ENCODE data around the gene CHRNA9. TPM values are rescaled to one million over a fixed set of nuclear protein-coding genes. Genes with fewer than 3 reads are reported as not detected.

Gene CHRNA9
- total RNA-seq, 1 experiment from 2014 or later, result 1.2 TPM

DNA sequence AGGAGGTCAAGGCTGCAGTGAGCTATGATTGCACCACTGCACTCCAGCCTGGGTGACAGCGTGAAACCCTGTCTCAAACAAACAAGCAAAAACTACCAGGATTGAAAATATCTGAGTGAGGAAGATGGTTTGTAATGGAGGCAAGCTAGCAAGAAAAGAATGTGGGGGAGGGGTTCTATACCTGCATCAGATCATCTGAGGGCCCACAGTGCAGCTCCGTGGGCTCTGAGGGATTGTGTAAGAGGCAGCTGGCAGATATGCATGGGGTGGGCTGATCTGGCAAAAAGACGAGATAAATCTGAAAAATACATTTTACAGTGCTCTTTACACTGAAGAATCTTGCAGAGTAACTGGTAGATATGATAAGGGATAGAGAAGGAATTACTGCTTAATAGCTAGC, 28.9 kb upstream of the CHRNA9 start:
- ATAC-seq, result no peak
- peaks cover 11% of the 10 kb centered on the region for H3K36me3 Mint-ChIP-seq
- H3K4me3 Mint-ChIP-seq, result no peak overlapping the region
- peak overlapping the region; percentile 50; the same call in 1 of the 2 replicates for H3K27ac Mint-ChIP-seq
- ChIA-PET CTCF (interaction anchor here (0.6 to 5.1 kb wide), 3 partner anchors 11 to 20 kb away, joined by 3 to 32 read pairs (median 4); no protein-coding TSS in a partner anchor), POLR2A (no interaction called here)
- peaks cover 6% of the 10 kb centered on the region; the same call in 1 of the 2 replicates for H3K27me3 Mint-ChIP-seq (ENCODE audit: low read depth)
- H3K4me1 Mint-ChIP-seq, result peaks cover 50% of the 10 kb centered on the region
- TF ChIP-seq, protein P1, sequence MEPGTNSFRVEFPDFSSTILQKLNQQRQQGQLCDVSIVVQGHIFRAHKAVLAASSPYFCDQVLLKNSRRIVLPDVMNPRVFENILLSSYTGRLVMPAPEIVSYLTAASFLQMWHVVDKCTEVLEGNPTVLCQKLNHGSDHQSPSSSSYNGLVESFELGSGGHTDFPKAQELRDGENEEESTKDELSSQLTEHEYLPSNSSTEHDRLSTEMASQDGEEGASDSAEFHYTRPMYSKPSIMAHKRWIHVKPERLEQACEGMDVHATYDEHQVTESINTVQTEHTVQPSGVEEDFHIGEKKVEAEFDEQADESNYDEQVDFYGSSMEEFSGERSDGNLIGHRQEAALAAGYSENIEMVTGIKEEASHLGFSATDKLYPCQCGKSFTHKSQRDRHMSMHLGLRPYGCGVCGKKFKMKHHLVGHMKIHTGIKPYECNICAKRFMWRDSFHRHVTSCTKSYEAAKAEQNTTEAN (CRISPR knock-in tag; IDR thresholded peaks at IDR 0.05), result no peak
- no peak for TF ChIP-seq CREB1 (CRISPR knock-in tag; IDR thresholded peaks at IDR 0.05)
- no peak for TF ChIP-seq MYBL2 (CRISPR knock-in tag; IDR thresholded peaks at IDR 0.05)
- TF ChIP-seq, protein P2, sequence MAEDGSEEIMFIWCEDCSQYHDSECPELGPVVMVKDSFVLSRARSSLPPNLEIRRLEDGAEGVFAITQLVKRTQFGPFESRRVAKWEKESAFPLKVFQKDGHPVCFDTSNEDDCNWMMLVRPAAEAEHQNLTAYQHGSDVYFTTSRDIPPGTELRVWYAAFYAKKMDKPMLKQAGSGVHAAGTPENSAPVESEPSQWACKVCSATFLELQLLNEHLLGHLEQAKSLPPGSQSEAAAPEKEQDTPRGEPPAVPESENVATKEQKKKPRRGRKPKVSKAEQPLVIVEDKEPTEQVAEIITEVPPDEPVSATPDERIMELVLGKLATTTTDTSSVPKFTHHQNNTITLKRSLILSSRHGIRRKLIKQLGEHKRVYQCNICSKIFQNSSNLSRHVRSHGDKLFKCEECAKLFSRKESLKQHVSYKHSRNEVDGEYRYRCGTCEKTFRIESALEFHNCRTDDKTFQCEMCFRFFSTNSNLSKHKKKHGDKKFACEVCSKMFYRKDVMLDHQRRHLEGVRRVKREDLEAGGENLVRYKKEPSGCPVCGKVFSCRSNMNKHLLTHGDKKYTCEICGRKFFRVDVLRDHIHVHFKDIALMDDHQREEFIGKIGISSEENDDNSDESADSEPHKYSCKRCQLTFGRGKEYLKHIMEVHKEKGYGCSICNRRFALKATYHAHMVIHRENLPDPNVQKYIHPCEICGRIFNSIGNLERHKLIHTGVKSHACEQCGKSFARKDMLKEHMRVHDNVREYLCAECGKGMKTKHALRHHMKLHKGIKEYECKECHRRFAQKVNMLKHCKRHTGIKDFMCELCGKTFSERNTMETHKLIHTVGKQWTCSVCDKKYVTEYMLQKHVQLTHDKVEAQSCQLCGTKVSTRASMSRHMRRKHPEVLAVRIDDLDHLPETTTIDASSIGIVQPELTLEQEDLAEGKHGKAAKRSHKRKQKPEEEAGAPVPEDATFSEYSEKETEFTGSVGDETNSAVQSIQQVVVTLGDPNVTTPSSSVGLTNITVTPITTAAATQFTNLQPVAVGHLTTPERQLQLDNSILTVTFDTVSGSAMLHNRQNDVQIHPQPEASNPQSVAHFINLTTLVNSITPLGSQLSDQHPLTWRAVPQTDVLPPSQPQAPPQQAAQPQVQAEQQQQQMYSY (CRISPR knock-in tag; IDR thresholded peaks at IDR 0.05), result no peak
- no peak for TF ChIP-seq ZNF263 (CRISPR knock-in tag; IDR thresholded peaks at IDR 0.05; ENCODE audit: low read depth)
- DNase-seq (ENCODE audit: low spot score), result no peak
- peaks cover 17% of the 10 kb centered on the region for H3K9me3 Mint-ChIP-seq

DNA sequence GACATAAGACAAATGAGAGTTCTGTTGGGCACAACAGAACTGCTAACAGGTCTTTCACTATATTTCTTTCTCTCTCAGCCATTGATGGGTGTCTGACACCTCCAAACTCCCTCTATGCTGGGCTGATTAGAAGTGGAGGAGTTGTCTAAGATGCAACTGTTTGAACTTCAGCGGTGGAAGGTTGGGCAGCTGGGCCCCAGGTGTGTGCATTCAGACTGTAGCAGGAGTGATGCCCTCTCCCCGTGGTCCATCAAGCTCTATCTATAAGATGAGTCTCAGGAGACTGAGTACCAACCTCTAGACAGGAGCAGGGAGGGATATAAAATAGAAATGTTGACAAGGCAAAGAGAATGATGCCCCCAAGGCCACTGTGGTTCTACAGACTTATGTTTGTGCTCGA, 28.2 kb upstream of the CHRNA9 start:
- Mint-ChIP-seq H3K4me1 (peaks cover 54% of the 10 kb centered on the region), H3K9me3 (peaks cover 17% of the 10 kb centered on the region), H3K27me3 (ENCODE audit: low read depth) (peaks cover 6% of the 10 kb centered on the region; the same call in 1 of the 2 replicates), H3K4me3 (no peak overlapping the region), H3K27ac (no peak overlapping the region), H3K36me3 (peaks cover 11% of the 10 kb centered on the region)
- CTCF ChIA-PET, result interaction anchor here (0.5 to 5.1 kb wide), 5 partner anchors 10 to 368 kb away, joined by 3 to 32 read pairs (median 6); no protein-coding TSS in a partner anchor
- no peak for ATAC-seq
- TF ChIP-seq IRF2 (CRISPR knock-in tag; IDR thresholded peaks at IDR 0.05; ENCODE audit: borderline replicate concordance, low read depth), result no peak
- no peak for TF ChIP-seq NR1H2 (CRISPR knock-in tag; IDR thresholded peaks at IDR 0.05)
- TF ChIP-seq TP53 (CRISPR knock-in tag; IDR thresholded peaks at IDR 0.05), result no peak
- TF ChIP-seq, protein P3, sequence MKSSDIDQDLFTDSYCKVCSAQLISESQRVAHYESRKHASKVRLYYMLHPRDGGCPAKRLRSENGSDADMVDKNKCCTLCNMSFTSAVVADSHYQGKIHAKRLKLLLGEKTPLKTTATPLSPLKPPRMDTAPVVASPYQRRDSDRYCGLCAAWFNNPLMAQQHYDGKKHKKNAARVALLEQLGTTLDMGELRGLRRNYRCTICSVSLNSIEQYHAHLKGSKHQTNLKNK (CRISPR knock-in tag; IDR thresholded peaks at IDR 0.05), result no peak
- TF ChIP-seq, protein P4, sequence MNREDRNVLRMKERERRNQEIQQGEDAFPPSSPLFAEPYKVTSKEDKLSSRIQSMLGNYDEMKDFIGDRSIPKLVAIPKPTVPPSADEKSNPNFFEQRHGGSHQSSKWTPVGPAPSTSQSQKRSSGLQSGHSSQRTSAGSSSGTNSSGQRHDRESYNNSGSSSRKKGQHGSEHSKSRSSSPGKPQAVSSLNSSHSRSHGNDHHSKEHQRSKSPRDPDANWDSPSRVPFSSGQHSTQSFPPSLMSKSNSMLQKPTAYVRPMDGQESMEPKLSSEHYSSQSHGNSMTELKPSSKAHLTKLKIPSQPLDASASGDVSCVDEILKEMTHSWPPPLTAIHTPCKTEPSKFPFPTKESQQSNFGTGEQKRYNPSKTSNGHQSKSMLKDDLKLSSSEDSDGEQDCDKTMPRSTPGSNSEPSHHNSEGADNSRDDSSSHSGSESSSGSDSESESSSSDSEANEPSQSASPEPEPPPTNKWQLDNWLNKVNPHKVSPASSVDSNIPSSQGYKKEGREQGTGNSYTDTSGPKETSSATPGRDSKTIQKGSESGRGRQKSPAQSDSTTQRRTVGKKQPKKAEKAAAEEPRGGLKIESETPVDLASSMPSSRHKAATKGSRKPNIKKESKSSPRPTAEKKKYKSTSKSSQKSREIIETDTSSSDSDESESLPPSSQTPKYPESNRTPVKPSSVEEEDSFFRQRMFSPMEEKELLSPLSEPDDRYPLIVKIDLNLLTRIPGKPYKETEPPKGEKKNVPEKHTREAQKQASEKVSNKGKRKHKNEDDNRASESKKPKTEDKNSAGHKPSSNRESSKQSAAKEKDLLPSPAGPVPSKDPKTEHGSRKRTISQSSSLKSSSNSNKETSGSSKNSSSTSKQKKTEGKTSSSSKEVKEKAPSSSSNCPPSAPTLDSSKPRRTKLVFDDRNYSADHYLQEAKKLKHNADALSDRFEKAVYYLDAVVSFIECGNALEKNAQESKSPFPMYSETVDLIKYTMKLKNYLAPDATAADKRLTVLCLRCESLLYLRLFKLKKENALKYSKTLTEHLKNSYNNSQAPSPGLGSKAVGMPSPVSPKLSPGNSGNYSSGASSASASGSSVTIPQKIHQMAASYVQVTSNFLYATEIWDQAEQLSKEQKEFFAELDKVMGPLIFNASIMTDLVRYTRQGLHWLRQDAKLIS (CRISPR knock-in tag; IDR thresholded peaks at IDR 0.05; ENCODE audit: borderline replicate concordance), result no peak
- TF ChIP-seq, protein P5, sequence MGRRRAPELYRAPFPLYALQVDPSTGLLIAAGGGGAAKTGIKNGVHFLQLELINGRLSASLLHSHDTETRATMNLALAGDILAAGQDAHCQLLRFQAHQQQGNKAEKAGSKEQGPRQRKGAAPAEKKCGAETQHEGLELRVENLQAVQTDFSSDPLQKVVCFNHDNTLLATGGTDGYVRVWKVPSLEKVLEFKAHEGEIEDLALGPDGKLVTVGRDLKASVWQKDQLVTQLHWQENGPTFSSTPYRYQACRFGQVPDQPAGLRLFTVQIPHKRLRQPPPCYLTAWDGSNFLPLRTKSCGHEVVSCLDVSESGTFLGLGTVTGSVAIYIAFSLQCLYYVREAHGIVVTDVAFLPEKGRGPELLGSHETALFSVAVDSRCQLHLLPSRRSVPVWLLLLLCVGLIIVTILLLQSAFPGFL (CRISPR knock-in tag; IDR thresholded peaks at IDR 0.05; ENCODE audit: borderline replicate concordance), result no peak
- no peak for DNase-seq (ENCODE audit: low spot score)
- POLR2A ChIA-PET, result no interaction called here

Measured in WTC11 (cell line).